Measurements from ENCODE around the gene MYLK4.

Gene MYLK4

DNA sequence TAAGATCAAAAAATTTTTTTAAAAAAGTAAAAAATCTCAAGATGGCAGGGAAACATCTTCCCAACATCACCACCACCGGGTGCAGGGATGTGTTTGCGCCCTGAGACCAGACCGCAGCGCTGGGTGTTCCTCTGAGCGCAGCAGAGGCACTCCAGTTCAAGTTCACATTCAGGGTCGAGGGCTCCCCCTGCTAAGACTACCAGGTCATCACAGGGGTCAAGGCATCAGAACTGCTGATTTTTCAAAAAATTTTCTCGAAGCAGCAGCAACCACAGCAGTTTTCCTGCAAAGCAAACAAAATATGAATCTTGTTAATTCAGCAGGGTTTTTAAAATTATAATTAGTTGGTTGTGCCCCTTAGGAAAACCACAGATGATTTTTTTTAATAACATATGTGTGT, 83.1 kb downstream of the MYLK4 start:
- no peaks in the 10 kb centered on the region for H3K9me2 ChIP-seq (replicated peaks; ENCODE audit: low read depth, low read length)
- H3K4me1 ChIP-seq (ENCODE audit: insufficient read depth, low read length, poor library complexity, severe bottlenecking): peaks cover 4% of the 10 kb centered on the region
- H3K4me2 ChIP-seq (ENCODE audit: low read depth, low read length, poor library complexity, severe bottlenecking): no peak overlapping the region
- H3K9me3 ChIP-seq (ENCODE audit: insufficient read depth, low read depth, low read length): no peaks in the 10 kb centered on the region
- H3K27me3 ChIP-seq (ENCODE audit: insufficient read depth, low read length, poor library complexity, severe bottlenecking): no peaks in the 10 kb centered on the region
- no peaks in the 10 kb centered on the region for H3K36me3 ChIP-seq (ENCODE audit: insufficient read depth, low read length)
- H3K79me2 ChIP-seq (ENCODE audit: insufficient read depth, low read length): no peaks in the 10 kb centered on the region
- TF ChIP-seq CTCF (conservative IDR thresholded peaks at IDR 0.05; ENCODE audit: low read length) (no peak), EZH2phosphoT487 (IDR thresholded peaks at IDR 0.05; ENCODE audit: borderline replicate concordance) (no peak)
- no peaks in the 10 kb centered on the region for H3F3A ChIP-seq (ENCODE audit: low read depth)
- no peak overlapping the region for H2AFZ ChIP-seq (ENCODE audit: low read length)
- H3K9ac ChIP-seq (ENCODE audit: low read depth, low read length, poor library complexity, severe bottlenecking): no peak overlapping the region
- no peaks in the 10 kb centered on the region for H4K20me1 ChIP-seq (ENCODE audit: insufficient read depth, low read length, poor library complexity, severe bottlenecking)
- no peak overlapping the region for H3K4me3 ChIP-seq (ENCODE audit: low read length, poor library complexity, severe bottlenecking)

- no peaks in the 10 kb centered on the region for H3K79me2 ChIP-seq (ENCODE audit: insufficient read depth, low read length)
Measured at GRCh38 chr6:2666906-2667575, 83.7 kb downstream of the MYLK4 start.

DNA sequence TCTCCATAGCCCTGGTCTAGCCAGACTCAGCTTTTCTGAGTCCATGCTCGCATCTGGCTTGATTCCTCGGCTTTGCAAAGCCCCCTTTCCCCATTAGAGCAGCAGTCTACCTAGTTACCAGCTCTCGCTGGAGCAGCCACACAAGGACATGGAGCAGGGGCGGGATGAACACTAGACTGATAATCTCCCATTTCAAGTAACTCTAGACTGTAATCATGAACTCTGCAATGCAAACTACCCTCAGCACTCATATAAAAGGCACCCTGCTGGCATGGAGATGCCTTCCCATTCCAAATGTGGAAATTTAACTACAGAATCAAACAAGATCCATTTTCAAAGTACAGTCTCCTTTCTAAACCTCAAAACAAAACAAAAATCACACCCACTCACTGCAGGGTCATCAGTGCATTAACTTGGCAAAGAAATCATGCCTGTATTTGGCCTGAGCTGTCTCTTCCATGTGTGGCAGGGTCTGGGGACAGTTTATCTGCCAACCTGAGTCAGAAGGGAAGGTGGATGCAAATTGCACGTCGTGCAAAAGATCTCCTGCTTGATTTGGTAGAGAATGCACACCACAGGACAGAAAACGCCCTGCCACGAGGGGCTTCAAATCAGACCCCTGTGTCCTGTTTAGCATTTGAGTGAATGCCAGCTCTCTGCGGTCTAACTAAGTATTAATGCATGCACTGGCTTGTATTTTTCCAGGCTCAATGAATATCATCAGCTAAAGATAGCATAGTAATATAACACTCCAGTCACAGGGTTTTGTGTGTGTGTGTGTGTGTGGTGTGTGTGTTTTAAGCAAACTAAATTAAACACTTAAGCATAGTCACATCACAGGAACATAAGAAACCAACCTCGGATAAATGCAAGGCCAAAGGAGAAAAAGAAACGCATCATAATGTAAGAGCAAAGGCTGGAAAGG, 85.3 kb downstream of the MYLK4 start:
- H3K36me3 ChIP-seq (ENCODE audit: insufficient read depth, low read length): no peaks in the 10 kb centered on the region
- H3K79me2 ChIP-seq (ENCODE audit: insufficient read depth, low read length): no peaks in the 10 kb centered on the region
- H3K27me3 ChIP-seq (ENCODE audit: insufficient read depth, low read length, poor library complexity, severe bottlenecking): no peaks in the 10 kb centered on the region
- TF ChIP-seq CTCF (conservative IDR thresholded peaks at IDR 0.05; ENCODE audit: low read length) (no peak), EZH2phosphoT487 (IDR thresholded peaks at IDR 0.05; ENCODE audit: borderline replicate concordance) (no peak)
- no peak overlapping the region for H3K4me2 ChIP-seq (ENCODE audit: low read depth, low read length, poor library complexity, severe bottlenecking)
- no peaks in the 10 kb centered on the region for H4K20me1 ChIP-seq (ENCODE audit: insufficient read depth, low read length, poor library complexity, severe bottlenecking)
- H3K9me2 ChIP-seq (replicated peaks; ENCODE audit: low read depth, low read length): no peaks in the 10 kb centered on the region
- no peaks in the 10 kb centered on the region for H3K9me3 ChIP-seq (ENCODE audit: insufficient read depth, low read depth, low read length)
- no peak overlapping the region for H2AFZ ChIP-seq (ENCODE audit: low read length)
- H3F3A ChIP-seq (ENCODE audit: low read depth): no peaks in the 10 kb centered on the region
- H3K4me1 ChIP-seq (ENCODE audit: insufficient read depth, low read length, poor library complexity, severe bottlenecking): peaks cover 10% of the 10 kb centered on the region
- no peak overlapping the region for H3K4me3 ChIP-seq (ENCODE audit: low read length, poor library complexity, severe bottlenecking)
- H3K9ac ChIP-seq (ENCODE audit: low read depth, low read length, poor library complexity, severe bottlenecking): no peak overlapping the region

More at GRCh38 chr6:2666906-2667575, 83.7 kb downstream of the MYLK4 start:
- TF ChIP-seq CTCF (conservative IDR thresholded peaks at IDR 0.05; ENCODE audit: low read length) (no peak), EZH2phosphoT487 (IDR thresholded peaks at IDR 0.05; ENCODE audit: borderline replicate concordance) (no peak)
- no peaks in the 10 kb centered on the region for H3K9me2 ChIP-seq (replicated peaks; ENCODE audit: low read depth, low read length)
- no peaks in the 10 kb centered on the region for H3K27me3 ChIP-seq (ENCODE audit: insufficient read depth, low read length, poor library complexity, severe bottlenecking)
- H3K4me3 ChIP-seq (ENCODE audit: low read length, poor library complexity, severe bottlenecking): no peak overlapping the region
- H2AFZ ChIP-seq (ENCODE audit: low read length): no peak overlapping the region
- no peak overlapping the region for H3K9ac ChIP-seq (ENCODE audit: low read depth, low read length, poor library complexity, severe bottlenecking)
- peaks cover 4% of the 10 kb centered on the region for H3K4me1 ChIP-seq (ENCODE audit: insufficient read depth, low read length, poor library complexity, severe bottlenecking)
- no peak overlapping the region for H3K4me2 ChIP-seq (ENCODE audit: low read depth, low read length, poor library complexity, severe bottlenecking)
- no peaks in the 10 kb centered on the region for H3F3A ChIP-seq (ENCODE audit: low read depth)
- H4K20me1 ChIP-seq (ENCODE audit: insufficient read depth, low read length, poor library complexity, severe bottlenecking): no peaks in the 10 kb centered on the region
- H3K36me3 ChIP-seq (ENCODE audit: insufficient read depth, low read length): no peaks in the 10 kb centered on the region
- H3K9me3 ChIP-seq (ENCODE audit: insufficient read depth, low read depth, low read length): no peaks in the 10 kb centered on the region

Data from Loucy (cell line).